Measurements from ENCODE around the gene SUPT6H.
A peak's percentile ranks its signal among the peaks of the same experiment; 100 is the strongest.

Gene SUPT6H

GRCh38 chr17:28750178-28751047 is 88.4 kb downstream of the SUPT6H start:
- DNase-seq (ENCODE audit: low spot score) = peak; percentile 90

DNA sequence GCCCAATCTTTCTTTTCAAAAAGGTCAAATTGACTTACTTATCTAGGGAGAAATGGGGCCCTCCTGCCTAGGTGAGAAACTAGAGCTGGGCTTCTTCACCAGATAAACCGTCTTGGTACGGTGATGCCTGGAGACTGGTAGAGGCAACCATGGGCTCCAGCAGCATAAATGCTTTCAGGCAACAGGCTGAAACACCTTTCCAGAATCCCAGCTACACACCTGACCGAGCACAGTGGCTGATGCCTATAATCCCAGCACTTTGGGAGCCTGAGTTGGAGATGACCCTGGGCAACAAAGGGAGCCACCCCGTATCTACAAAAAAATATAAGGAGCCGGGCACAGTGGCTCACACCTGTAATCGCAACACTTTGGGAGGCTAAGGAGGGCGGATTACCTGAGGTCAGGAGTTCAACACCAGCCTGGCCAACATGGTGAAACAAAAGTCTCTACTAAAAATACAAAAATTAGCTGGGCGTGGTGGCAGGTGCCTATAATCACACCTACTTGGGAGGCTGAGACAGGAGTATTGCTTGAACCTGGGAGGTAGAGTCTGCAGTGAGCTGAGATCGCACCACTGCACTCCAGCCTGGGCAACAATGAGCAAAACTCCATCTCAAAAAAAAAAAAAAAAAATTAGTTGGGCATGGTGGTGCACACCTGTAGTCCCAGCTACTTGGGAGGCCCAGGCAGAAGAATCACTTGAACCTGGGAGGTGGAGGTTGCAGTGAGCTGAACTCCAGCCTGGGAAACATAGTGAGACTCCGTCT is 89.8 kb downstream of the SUPT6H start:
- DNase-seq (ENCODE audit: low spot score) = no peak

Measured in putamen (tissue), 1 donor.